WI38 (cell line): Measurements from ENCODE around the gene PCSK1.

ENCODE experiments used
- H3K4me3 ChIP-seq: 2 replicates; pipeline ENCODE4 v1.5.1; 2011; ENCODE audit warnings: low read depth, mild to moderate bottlenecking, control low read depth, low read length
- CTCF ChIP-seq: IDR thresholded peaks from 2 replicates; pipeline ENCODE4 v1.5.1; 2012; ENCODE audit warnings: low read depth, mild to moderate bottlenecking, control low read depth, low read length

PCSK1 gene

GRCh38 chr5:96427824-96428223 lies 5.2 kb downstream of the PCSK1 start:
- TF ChIP-seq CTCF: no peak
- no peak overlapping the region for H3K4me3 ChIP-seq

- H3K4me3 ChIP-seq: no peak overlapping the region
- TF ChIP-seq CTCF: no peak
These were observed 6.2 kb downstream of the PCSK1 start for GRCh38 chr5:96426831-96427230.

GRCh38 chr5:96425443-96425842 lies 7.6 kb downstream of the PCSK1 start:
- no peak for TF ChIP-seq CTCF
- H3K4me3 ChIP-seq: no peak overlapping the region

- no peak for TF ChIP-seq CTCF
- no peak overlapping the region for H3K4me3 ChIP-seq
These were observed 17.2 kb downstream of the PCSK1 start for GRCh38 chr5:96415897-96416296.

- no peak overlapping the region for H3K4me3 ChIP-seq
- no peak for TF ChIP-seq CTCF
These were observed 20.1 kb downstream of the PCSK1 start for GRCh38 chr5:96412868-96413449.

- no peak for TF ChIP-seq CTCF
- no peak overlapping the region for H3K4me3 ChIP-seq
These were observed 23.0 kb downstream of the PCSK1 start for GRCh38 chr5:96410013-96410412.

GRCh38 chr5:96408841-96409538 lies 24.1 kb downstream of the PCSK1 start:
- TF ChIP-seq CTCF: no peak

More at GRCh38 chr5:96408841-96409538, 24.1 kb downstream of the PCSK1 start:
- no peak overlapping the region for H3K4me3 ChIP-seq
